PFSK-1 (cell line): ENCODE results near the gene SLC6A6.

Experiments
- FOXP2 ChIP-seq: optimal IDR thresholded peaks from 2 replicates; pipeline ENCODE3; 2011; ENCODE audit warnings: borderline replicate concordance, control low read depth, inconsistent platforms; ENCODE audit not compliant: insufficient read depth; ENCODE audit errors: extremely low read length, extremely low read depth
- POLR2AphosphoS5 ChIP-seq: IDR thresholded peaks from 2 replicates; pipeline ENCODE4 v1.6.1; 2012; ENCODE audit warnings: low read depth, mild to moderate bottlenecking, control low read depth, low read length, moderate library complexity
- REST ChIP-seq, 2 experiments: IDR thresholded peaks; 2 replicates each; pipeline versions ENCODE4 v1.6.1 to v1.8.0; 2011 to 2012; ENCODE audit warnings: low read depth in 2 of 2, low read length in 2 of 2, control low read depth in 1 of 2, inconsistent platforms in 1 of 2, mild to moderate bottlenecking in 1 of 2, moderate library complexity in 1 of 2; ENCODE audit not compliant: insufficient read depth in 1 of 2
- SIN3A ChIP-seq: IDR thresholded peaks from 2 replicates; pipeline ENCODE4 v1.6.1; 2012; ENCODE audit warnings: mild to moderate bottlenecking, low read length, moderate library complexity, borderline replicate concordance; ENCODE audit not compliant: insufficient read depth
- TAF1 ChIP-seq: IDR thresholded peaks from 2 replicates; pipeline ENCODE4 v1.6.1; 2012; ENCODE audit warnings: low read length, control low read depth, borderline replicate concordance; ENCODE audit not compliant: insufficient read depth

The SLC6A6 gene

GRCh38 chr3:14363991-14364390, 38.4 kb upstream of the SLC6A6 start:
- TF ChIP-seq SIN3A (no peak), POLR2AphosphoS5 (no peak), REST (IDR thresholded peaks at IDR 0.05; ENCODE audit: insufficient read depth in 1 of 2, low read depth in 2 of 2, low read length in 2 of 2) (no peak), TAF1 (no peak), FOXP2 (no peak)

GRCh38 chr3:14364580-14365292, 37.7 kb upstream of the SLC6A6 start:
- TF ChIP-seq FOXP2 = no peak
- TF ChIP-seq SIN3A = no peak
- TF ChIP-seq REST (IDR thresholded peaks at IDR 0.05; ENCODE audit: insufficient read depth in 1 of 2, low read depth in 2 of 2, low read length in 2 of 2) = no peak
- TF ChIP-seq TAF1 = no peak
- no peak for TF ChIP-seq POLR2AphosphoS5

GRCh38 chr3:14366248-14366647, 36.2 kb upstream of the SLC6A6 start:
- TF ChIP-seq TAF1 = no peak
- TF ChIP-seq SIN3A = no peak
- TF ChIP-seq REST (IDR thresholded peaks at IDR 0.05; ENCODE audit: insufficient read depth in 1 of 2, low read depth in 2 of 2, low read length in 2 of 2) = no peak
- TF ChIP-seq FOXP2 = no peak
- no peak for TF ChIP-seq POLR2AphosphoS5

- TF ChIP-seq SIN3A (no peak), POLR2AphosphoS5 (no peak), TAF1 (no peak), REST (IDR thresholded peaks at IDR 0.05; ENCODE audit: insufficient read depth in 1 of 2, low read depth in 2 of 2, low read length in 2 of 2) (no peak), FOXP2 (no peak)
These were observed 35.2 kb upstream of the SLC6A6 start for GRCh38 chr3:14366915-14367823.
